Hematopoietic multipotent progenitor cell (in vitro differentiated cells): ENCODE data around the gene ZNF462. TPM values are rescaled to one million over a fixed set of nuclear protein-coding genes. Genes with fewer than 3 reads are reported as not detected.
"Not testable (repeated sequence)": the region's sequence is repeated elsewhere in the genome, so short reads cannot be mapped to it uniquely, and the experiment has no call there.

Experiments used
- DNase-seq, 3 donors: peaks; one replicate each; pipeline ENCODE4 v3.0.0-alpha.2; 2011 to 2015; ENCODE audit warnings: low read depth in 2 of 3, low spot score in 2 of 3
- total RNA-seq: library from RNA; depleted of rRNA; stranded (reverse); fragments of >200 nt; gene quantifications from one replicate; pipeline ENCODE4 v1.2.3, GENCODE V29; 2012

Gene ZNF462
- total RNA-seq, 1 donor = 6.5 TPM

DNA sequence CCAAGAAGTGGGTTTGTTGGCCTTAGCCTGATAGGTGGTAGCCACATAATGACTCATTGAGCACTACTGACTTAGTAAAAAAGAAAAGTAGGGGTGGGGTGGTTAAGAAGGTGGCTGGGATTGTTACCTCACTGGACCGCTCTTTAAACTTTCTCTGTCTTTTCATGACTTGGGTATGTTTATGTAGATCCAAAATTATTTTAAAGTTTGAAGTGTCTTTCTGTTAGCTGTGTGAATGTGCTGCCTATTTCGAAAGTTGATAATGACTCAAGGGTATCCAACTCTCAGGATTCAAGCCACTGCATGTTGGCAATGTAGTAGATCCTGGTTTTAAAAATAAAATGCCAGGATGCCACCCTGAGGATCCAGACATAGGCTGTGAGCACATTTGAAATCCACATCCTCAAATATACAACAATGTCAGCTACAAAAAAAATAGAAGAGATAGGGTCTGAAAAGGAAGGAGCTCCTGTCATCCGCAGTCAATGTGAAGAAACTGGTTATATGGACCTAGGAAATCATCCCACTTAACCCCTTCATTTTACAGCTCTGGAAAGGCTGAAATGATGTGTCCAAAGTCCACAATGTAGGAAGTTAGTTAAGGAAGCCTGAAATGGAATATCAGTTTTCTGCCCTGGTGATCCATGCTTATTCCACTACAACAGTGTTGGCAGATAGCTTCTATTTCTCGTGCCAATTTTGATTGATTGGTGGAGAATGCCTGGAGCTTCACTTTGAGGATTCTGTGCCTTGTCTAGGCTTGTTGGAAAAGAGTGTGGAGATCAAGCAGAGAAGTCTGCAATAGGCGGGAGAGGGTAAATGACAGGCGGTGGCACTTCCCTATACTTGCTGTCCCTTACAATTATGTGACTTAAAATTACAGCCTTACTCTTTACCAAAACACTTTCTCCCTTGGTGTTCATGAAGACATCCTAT, 23.4 kb downstream of the ZNF462 start:
- no peak for DNase-seq

GRCh38 chr9:106887066-106887465, 24.1 kb downstream of the ZNF462 start:
- DNase-seq = no peak

DNA sequence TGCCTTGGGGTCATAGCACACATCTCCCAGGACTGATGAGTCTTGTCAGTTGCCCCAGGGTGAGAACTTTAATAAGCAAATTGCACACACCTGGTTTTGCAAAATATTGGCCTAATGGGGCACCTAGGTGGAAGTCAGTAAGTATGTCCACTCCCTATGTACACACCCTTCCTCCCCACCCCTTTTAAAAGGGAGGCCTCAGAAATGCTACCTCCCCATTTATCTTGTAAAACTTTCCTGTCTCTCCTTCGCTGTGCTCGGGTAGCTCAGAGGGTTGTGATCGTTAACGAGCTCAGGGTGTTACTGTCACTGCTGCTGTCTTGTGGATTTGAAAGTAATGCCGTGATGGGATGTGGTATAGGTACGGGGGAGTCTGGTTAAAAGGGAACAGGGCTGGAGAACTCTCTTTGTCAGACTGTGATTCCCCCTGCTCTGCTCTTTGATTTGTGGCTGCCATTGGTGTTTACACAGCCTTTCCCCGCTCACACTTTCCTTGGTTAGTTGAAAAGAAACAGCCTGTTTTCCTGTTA, 26.2 kb downstream of the ZNF462 start:
- no peak for DNase-seq

DNA sequence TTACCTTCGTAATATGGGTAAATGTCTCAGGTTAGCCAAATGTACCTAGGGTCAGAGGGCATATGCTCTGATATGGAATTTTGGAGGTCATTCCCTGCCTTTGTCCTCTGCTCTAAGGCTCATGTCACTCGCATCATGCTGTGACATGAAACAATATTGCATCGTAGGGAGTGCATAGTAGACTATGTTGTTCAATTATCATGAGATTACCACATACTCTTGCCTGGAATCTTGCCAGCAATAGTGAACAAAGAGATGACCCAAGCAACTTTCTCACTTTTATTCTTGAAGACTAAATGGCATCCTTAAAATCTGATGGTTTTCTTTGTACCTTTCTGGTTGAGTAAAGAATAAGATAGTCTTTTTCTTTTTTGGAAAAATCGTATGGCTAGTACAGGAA, 27.6 kb downstream of the ZNF462 start:
- DNase-seq = no peak

GRCh38 chr9:106891286-106891685, 28.3 kb downstream of the ZNF462 start:
- DNase-seq = no peak

GRCh38 chr9:106892632-106893031, 29.7 kb downstream of the ZNF462 start:
- no peak for DNase-seq

DNA sequence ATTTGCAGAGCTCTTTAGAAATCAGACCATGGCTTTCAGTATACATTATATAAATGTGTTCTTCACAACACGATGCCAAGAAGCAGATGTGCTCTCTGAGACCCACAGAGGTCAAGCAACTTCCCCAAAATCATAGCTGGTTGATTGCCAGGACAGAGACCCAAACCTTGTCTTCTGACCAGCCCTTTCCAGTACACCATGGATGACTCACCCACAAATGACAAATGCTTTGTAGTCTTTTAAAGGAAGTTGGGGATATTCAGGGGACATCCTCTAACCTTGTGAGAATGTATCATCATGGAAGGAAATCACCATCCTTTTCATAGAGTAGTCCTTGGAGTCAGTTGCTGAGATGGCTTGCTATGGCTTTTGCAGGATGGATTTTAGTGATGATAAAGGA, 30.1 kb downstream of the ZNF462 start:
- no peak for DNase-seq

DNA sequence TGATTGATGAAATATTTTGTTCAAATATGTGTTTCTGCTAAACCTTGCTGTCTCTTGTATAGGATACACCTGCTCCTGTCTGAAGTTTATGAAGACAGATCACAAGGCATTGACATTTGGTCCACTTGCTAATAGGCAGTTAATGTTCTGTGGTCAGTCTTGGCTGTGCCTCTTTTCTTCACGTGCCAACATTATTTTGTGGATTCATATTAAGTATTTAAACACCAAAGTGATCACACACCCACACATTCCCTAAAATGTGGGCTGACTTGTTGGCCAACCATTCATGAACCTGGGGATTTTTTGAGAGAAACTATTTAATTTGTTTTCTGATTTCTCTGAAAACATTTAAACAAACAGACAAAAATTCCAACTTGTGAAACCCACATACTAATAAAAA, 33.7 kb downstream of the ZNF462 start:
- DNase-seq = no peak

- DNase-seq = no peak
Observed at GRCh38 chr9:106897236-106897635, 34.3 kb downstream of the ZNF462 start.

GRCh38 chr9:106897751-106898150, 34.8 kb downstream of the ZNF462 start:
- no peak for DNase-seq

GRCh38 chr9:106900523-106900922, 37.6 kb downstream of the ZNF462 start:
- not testable (repeated sequence) for DNase-seq

GRCh38 chr9:106906129-106906528, 43.2 kb downstream of the ZNF462 start:
- no peak for DNase-seq

DNA sequence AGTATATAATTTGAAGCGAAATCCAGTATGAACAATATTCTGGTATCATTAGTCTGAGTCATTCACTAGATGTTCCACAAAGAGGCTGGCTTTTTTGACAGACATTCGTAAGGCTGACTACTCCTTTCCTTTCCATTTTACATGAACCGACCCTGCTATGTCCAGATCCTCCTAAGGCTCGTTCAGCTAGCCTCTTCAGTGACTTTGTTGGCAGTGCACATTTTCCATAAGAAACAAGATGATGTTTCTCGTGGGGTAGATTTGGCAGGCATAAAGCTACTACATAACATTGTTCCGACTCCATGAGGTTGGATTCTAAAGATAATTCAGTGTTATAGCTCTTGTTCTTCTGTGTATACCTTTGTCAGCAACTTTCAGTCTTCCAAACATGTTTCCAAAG, 49.0 kb downstream of the ZNF462 start:
- DNase-seq = no peak

DNA sequence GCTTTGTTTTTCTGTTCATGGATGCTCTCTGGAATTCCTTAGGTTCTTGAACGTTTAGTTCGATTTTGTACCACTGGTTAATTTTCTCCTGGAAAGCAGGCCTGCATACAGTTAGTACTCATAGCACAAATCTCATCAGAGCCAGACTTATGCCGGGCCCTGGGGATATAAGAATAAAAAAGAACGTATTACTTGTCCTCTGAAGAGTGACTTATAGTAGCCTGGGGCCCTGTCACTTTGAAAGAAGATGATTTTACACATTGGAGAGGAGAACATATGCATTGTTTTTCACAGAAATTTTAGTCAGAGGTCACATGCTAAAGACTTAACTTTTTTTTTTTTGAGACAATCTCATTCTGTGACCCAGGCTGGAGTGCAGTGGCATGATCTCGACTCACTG, 50.3 kb downstream of the ZNF462 start:
- no peak for DNase-seq

DNA sequence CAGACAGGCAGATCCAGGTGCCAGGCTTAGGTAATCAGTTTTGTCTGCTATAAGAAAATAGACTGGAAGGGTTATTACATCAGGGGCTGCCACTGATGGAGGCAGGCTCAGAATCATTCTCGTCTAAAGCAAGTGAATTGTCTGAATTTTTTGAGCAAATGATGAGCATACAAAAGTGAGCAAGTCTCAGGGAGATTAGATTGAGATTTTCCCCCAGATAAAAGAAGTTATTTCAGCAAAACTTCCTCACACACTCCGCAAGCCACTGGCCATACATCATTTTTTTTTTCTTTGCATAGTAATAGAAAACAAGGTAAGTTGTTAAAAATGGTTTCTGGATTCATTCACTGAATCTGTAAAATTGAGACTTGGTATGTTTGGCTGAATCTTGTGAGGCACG, 52.9 kb downstream of the ZNF462 start:
- DNase-seq = no peak

- DNase-seq = peak in 1 of 3 donors; percentile 44
Observed at GRCh38 chr9:106916466-106917235, 53.7 kb downstream of the ZNF462 start.

GRCh38 chr9:106918825-106919509, 56.0 kb downstream of the ZNF462 start:
- DNase-seq = no peak

GRCh38 chr9:106920091-106920490, 57.1 kb downstream of the ZNF462 start:
- no peak for DNase-seq

DNA sequence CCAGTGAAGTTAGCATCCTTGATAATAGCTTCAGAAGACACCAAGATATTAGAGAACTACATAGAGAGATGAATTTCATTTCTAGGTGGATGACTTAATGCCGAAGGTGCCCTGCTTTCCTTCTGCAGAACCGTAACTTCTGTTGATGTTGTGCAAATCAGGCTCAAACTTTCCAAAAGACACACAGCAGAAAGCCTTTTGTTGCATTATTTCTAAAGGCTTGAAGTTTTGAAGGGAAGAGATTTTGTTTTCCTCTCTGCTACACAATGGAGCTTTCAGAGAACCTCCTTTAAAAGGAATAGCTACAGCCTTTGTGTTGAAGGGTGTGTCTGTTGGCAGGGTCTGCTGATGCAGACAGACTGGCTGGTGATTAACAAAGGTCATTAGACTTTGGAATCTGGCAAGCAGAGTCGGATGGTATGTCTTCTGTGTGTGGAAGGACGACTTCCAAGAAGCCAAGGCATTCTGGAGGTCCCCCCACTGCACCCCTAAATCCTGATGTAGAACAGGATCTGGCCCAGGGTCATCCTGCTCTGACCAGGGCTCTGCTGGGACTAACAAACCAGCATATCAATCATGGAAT, 57.8 kb downstream of the ZNF462 start:
- no peak for DNase-seq

DNA sequence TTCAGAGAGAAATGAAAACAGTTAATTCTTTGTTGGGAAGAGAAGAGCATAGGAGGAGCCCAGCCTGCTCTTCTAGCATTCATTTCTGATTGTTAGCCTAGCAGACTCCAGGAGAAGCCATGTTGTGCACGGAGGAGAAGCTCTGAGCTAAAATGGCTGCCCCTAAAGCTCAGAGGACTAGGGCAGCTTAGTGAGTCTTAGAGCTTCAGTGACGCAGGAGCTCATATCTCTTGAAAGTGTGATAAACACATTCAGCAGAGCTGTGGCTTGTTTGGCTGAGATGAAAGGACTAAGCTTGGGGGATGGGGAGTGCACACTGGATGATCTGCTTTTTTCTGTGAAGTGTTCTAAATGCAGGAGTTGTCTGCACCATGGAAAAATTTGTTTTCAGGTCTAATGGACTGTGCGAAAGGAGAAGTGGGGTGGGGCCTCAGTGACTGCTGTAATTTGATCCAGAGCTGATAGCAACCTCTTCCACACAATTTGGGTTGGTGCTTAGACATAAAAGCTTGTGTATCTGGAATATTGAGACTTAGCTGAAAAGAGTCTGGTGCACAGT, 58.5 kb downstream of the ZNF462 start:
- peak in 2 of 3 donors; percentile 35 to 48 for DNase-seq
